Upper lobe of left lung (tissue), 6 donors: ENCODE data around the gene ASB5. TPM values are rescaled to one million over a fixed set of nuclear protein-coding genes. Genes with fewer than 3 reads are reported as not detected.

Experiments
- ATAC-seq, 2 donors: fragments of 200-7000 bp; cut with Tn5 transposase; one replicate each; pipeline ENCODE4 v1.9.1; 2022; ENCODE audit warnings: mild to moderate bottlenecking in 2 of 2, moderate library complexity in 2 of 2; ENCODE audit not compliant: low FRiP score in 2 of 2
- DNase-seq, 2 donors: peaks; one replicate each; pipeline ENCODE4 v3.0.0-alpha.2; 2019 to 2020
- H3K27ac ChIP-seq, 4 donors: fragments of 200-600 bp; sonication (generic); one replicate each; pipeline ENCODE4 v1.5.1; 2016 to 2019
- H3K27me3 ChIP-seq, 4 donors: fragments of 200-600 bp; sonication (generic); one replicate each; pipeline ENCODE4 v1.5.1; 2017 to 2019
- H3K36me3 ChIP-seq, 4 donors: fragments of 200-600 bp; sonication (generic); one replicate each; pipeline ENCODE4 v1.5.1; 2016 to 2019
- H3K4me1 ChIP-seq, 4 donors: fragments of 200-600 bp; sonication (generic); one replicate each; pipeline ENCODE4 v1.5.1; 2018 to 2019
- H3K4me3 ChIP-seq, 4 donors: fragments of 200-600 bp; sonication (generic); one replicate each; pipeline ENCODE4 v1.5.1; 2017 to 2019; ENCODE audit warnings: mild to moderate bottlenecking in 2 of 4, moderate library complexity in 1 of 4
- H3K9me3 ChIP-seq, 4 donors: fragments of 200-600 bp; sonication (generic); one replicate each; pipeline ENCODE4 v1.5.1; 2018 to 2019
- EP300 ChIP-seq, 4 donors: sonication (generic); formaldehyde crosslinking; IDR thresholded peaks; one replicate each; pipeline ENCODE4 v1.5.1; 2017; ENCODE audit warnings: antibody characterized with exemption in 4 of 4, control low read depth in 2 of 4
- POLR2A ChIP-seq, 4 donors: fragments of 450-650 bp; IDR thresholded peaks; one replicate each; pipeline ENCODE4 v1.5.1; 2016 to 2017; ENCODE audit warnings: antibody characterized with exemption in 4 of 4, mild to moderate bottlenecking in 2 of 4
- POLR2AphosphoS5 ChIP-seq, 2 donors: sonication (generic); formaldehyde crosslinking; IDR thresholded peaks; one replicate each; pipeline ENCODE4 v1.5.1; 2017; ENCODE audit warnings: antibody characterized with exemption in 2 of 2
- WGBS, 2 donors: methylation state at CpG; one replicate each; pipeline ENCODE4 v1.1.5; 2017 to 2018; 5-methylcytosine and 5-hydroxymethylcytosine counted together
- total RNA-seq, 6 donors: library from RNA; depleted of rRNA in 4 of 6; stranded (reverse); fragments of >200 nt in 4 of 6; gene quantifications; one replicate each; pipeline versions ENCODE4 v1.1.0 to v1.2.1, GENCODE V29; 2016 to 2021
- TF ChIP-seq, protein P1 (sequence below), 6 experiments: fragments of 450-650 bp in 4 of 6; fragments of 200-600 bp in 2 of 6; sonication (generic) in 2 of 6; IDR thresholded peaks; one replicate each; pipeline ENCODE4 v1.5.1; 2016 to 2019; ENCODE audit warnings: antibody characterized with exemption in 6 of 6
- donor health status: DM: no; HTN: no; CAD: no; lungs with moderate emphysema.
- donor health status: DM: no; HTN: yes; CAD: no; lungs with severe emphysema.

ASB5 gene
- total RNA-seq = not detected

GRCh38 chr4:176268963-176269362 lies at the start of gene ASB5:
TSS of gene ASB5 (minus strand) at chr4:176269222. CDS start at chr4:176269108, 114 bp downstream.
- H3K4me1 ChIP-seq = no peaks in the 10 kb centered on the region
- no peaks in the 10 kb centered on the region for H3K27me3 ChIP-seq
- H3K36me3 ChIP-seq = no peaks in the 10 kb centered on the region
- no peaks in the 10 kb centered on the region for H3K9me3 ChIP-seq
- no peak for TF ChIP-seq EP300 (IDR thresholded peaks at IDR 0.05)
- TF ChIP-seq POLR2A (IDR thresholded peaks at IDR 0.05) = no peak
- TF ChIP-seq, protein P1, sequence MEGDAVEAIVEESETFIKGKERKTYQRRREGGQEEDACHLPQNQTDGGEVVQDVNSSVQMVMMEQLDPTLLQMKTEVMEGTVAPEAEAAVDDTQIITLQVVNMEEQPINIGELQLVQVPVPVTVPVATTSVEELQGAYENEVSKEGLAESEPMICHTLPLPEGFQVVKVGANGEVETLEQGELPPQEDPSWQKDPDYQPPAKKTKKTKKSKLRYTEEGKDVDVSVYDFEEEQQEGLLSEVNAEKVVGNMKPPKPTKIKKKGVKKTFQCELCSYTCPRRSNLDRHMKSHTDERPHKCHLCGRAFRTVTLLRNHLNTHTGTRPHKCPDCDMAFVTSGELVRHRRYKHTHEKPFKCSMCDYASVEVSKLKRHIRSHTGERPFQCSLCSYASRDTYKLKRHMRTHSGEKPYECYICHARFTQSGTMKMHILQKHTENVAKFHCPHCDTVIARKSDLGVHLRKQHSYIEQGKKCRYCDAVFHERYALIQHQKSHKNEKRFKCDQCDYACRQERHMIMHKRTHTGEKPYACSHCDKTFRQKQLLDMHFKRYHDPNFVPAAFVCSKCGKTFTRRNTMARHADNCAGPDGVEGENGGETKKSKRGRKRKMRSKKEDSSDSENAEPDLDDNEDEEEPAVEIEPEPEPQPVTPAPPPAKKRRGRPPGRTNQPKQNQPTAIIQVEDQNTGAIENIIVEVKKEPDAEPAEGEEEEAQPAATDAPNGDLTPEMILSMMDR (IDR thresholded peaks at IDR 0.05) = no peak
- no peak for TF ChIP-seq POLR2AphosphoS5 (IDR thresholded peaks at IDR 0.05)
- DNase-seq (no peak), ATAC-seq (no peak)
- WGBS, 2 donors = 89 to 90% methylated on average over 11 of the region's 11 CpGs
- no peak within 1 kb of the TSS for H3K4me3 ChIP-seq
- no peak within 1 kb of the TSS for H3K27ac ChIP-seq

- H3K27ac ChIP-seq = no peak overlapping the region
- 89 to 91% methylated on average over 7 of the region's 7 CpGs for WGBS, 2 donors
- no peak overlapping the region for H3K4me3 ChIP-seq
Observed at GRCh38 chr4:176313596-176314336, 44.7 kb upstream of the ASB5 start.

DNA sequence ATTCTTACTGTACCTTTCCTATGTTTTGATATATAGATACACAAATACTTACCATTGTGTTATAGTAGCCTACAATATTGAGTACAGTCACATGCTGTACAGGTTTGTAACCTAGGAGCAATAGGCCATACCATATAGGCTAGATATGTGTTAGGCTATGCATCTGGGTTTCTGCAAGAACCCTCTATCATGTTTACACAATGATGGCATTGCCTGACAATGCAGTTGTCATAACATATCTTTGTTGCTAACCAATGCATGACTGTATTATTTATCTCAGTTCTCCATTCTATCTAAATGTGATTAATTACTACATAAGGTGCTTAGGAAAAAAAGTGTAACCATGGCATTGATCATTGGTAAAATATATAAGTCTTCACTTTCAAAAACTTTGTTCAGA lies 40.8 kb upstream of the ASB5 start:
- no peak for ATAC-seq
- no peak overlapping the region for H3K4me3 ChIP-seq
- no peak for TF ChIP-seq POLR2AphosphoS5 (IDR thresholded peaks at IDR 0.05)
- no peak for TF ChIP-seq POLR2A (IDR thresholded peaks at IDR 0.05)
- no peak for TF ChIP-seq EP300 (IDR thresholded peaks at IDR 0.05)
- TF ChIP-seq, protein P1 (IDR thresholded peaks at IDR 0.05) = no peak
- H3K4me1 ChIP-seq = no peaks in the 10 kb centered on the region
- H3K36me3 ChIP-seq = no peaks in the 10 kb centered on the region
- H3K9me3 ChIP-seq = no peaks in the 10 kb centered on the region
- DNase-seq = no peak
- no peaks in the 10 kb centered on the region for H3K27me3 ChIP-seq
- no peak overlapping the region for H3K27ac ChIP-seq

More at GRCh38 chr4:176313596-176314336, 44.7 kb upstream of the ASB5 start:
- DNase-seq = no peak
- peaks cover 0 to 2% (median under 1%) of the 10 kb centered on the region in 4 donors for H3K4me1 ChIP-seq
- H3K27me3 ChIP-seq = no peaks in the 10 kb centered on the region
- H3K9me3 ChIP-seq = no peaks in the 10 kb centered on the region
- no peak for TF ChIP-seq POLR2A (IDR thresholded peaks at IDR 0.05)
- TF ChIP-seq, protein P1 (IDR thresholded peaks at IDR 0.05) = no peak
- no peak for TF ChIP-seq POLR2AphosphoS5 (IDR thresholded peaks at IDR 0.05)
- TF ChIP-seq EP300 (IDR thresholded peaks at IDR 0.05) = no peak
- H3K36me3 ChIP-seq = no peaks in the 10 kb centered on the region
- no peak for ATAC-seq

- TF ChIP-seq, protein P1 (IDR thresholded peaks at IDR 0.05) = no peak
- TF ChIP-seq EP300 (IDR thresholded peaks at IDR 0.05) (no peak), POLR2AphosphoS5 (IDR thresholded peaks at IDR 0.05) (no peak), POLR2A (IDR thresholded peaks at IDR 0.05) (no peak)
- no peaks in the 10 kb centered on the region for H3K36me3 ChIP-seq
Observed at GRCh38 chr4:176309046-176309445, 40.0 kb upstream of the ASB5 start.

DNA sequence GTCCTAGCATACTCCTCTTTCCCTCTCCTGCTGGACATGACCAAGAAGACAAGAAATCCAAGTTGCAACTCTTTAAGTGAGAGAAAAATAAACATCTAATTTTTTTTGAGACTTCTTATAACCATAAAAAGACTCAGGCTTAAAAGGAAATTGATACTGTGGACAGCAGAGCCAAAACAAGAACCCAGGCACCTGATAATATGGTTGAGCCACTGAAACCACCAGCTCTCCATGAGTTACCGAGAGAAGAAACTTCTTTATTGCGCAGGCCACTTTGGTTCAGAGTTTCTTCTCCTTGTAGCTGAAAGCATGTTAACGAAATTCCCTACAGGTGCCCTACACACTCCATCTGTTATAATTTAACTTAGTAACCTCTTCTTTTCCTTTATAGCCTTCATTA lies 39.4 kb upstream of the ASB5 start:
- no peak for ATAC-seq
- Histone ChIP-seq H3K27me3 (no peaks in the 10 kb centered on the region), H3K4me1 (no peaks in the 10 kb centered on the region), H3K36me3 (no peaks in the 10 kb centered on the region), H3K9me3 (no peaks in the 10 kb centered on the region), H3K27ac (no peak overlapping the region), H3K4me3 (no peak overlapping the region)
- WGBS, 2 donors = 77 to 89% methylated on average over 3 of the region's 3 CpGs
- TF ChIP-seq EP300 (IDR thresholded peaks at IDR 0.05) = no peak
- TF ChIP-seq, protein P1 (IDR thresholded peaks at IDR 0.05) = no peak
- TF ChIP-seq POLR2AphosphoS5 (IDR thresholded peaks at IDR 0.05) = no peak
- no peak for TF ChIP-seq POLR2A (IDR thresholded peaks at IDR 0.05)
- DNase-seq = no peak

More at GRCh38 chr4:176309046-176309445, 40.0 kb upstream of the ASB5 start:
- no peak overlapping the region for H3K27ac ChIP-seq
- no peaks in the 10 kb centered on the region for H3K9me3 ChIP-seq
- 96 to 98% methylated on average over 2 of the region's 2 CpGs for WGBS, 2 donors
- H3K4me3 ChIP-seq = no peak overlapping the region
- H3K4me1 ChIP-seq = no peaks in the 10 kb centered on the region
- no peaks in the 10 kb centered on the region for H3K27me3 ChIP-seq
- no peak for ATAC-seq
- DNase-seq = no peak
